Measurements from ENCODE around the gene WHRN.

WHRN gene

GRCh38 chr9:114387680-114388356 is 117.5 kb downstream of the WHRN start, which contains the start of gene AKNA:
Gene AKNA, minus strand, starts transcription at chr9:114387982. Its CDS starts 6,649 bp downstream, at chr9:114381333.
- Histone ChIP-seq H2BK5ac (ENCODE audit: low read depth, low read length, poor library complexity) (peak within 1 kb of the TSS; percentile 37), H3K27ac (ENCODE audit: low read depth, low read length) (peak within 1 kb of the TSS; percentile 86), H3K27me3 (ENCODE audit: insufficient read depth, low read length) (no peaks in the 10 kb centered on the region), H3K9ac (ENCODE audit: low read length) (no peak within 1 kb of the TSS), H3K9me3 (ENCODE audit: insufficient read depth, low read depth, low read length) (no peaks in the 10 kb centered on the region), H2BK120ac (ENCODE audit: insufficient read depth, low read length, poor library complexity) (peak within 1 kb of the TSS; percentile 70), H4K8ac (ENCODE audit: low read depth, low read length) (peak within 1 kb of the TSS; percentile 84), H2BK12ac (ENCODE audit: low read length) (peak within 1 kb of the TSS; percentile 75), H4K91ac (ENCODE audit: low read depth, low read length) (peak within 1 kb of the TSS; percentile 80), H3K36me3 (ENCODE audit: control insufficient read depth in 1 of 2, insufficient read depth in 2 of 2, low read length in 2 of 2) (no peaks in the 10 kb centered on the region), H3K4me1 (ENCODE audit: control insufficient read depth in 1 of 2, insufficient read depth in 2 of 2, low read length in 2 of 2) (peaks cover 30 to 47% of the 10 kb centered on the region in 2 experiments), H3K79me2 (ENCODE audit: control insufficient read depth, insufficient read depth, low read length, poor library complexity) (no peaks in the 10 kb centered on the region), H3K4me2 (ENCODE audit: low read length) (peak within 1 kb of the TSS; percentile 63), H3K18ac (ENCODE audit: low read length) (peak within 1 kb of the TSS; percentile 78), H3K4ac (ENCODE audit: low read depth, low read length) (peak within 1 kb of the TSS; percentile 45), H3K14ac (ENCODE audit: low read length) (peak within 1 kb of the TSS; percentile 89), H2AK5ac (ENCODE audit: low read length) (peak within 1 kb of the TSS; percentile 77), H4K12ac (ENCODE audit: low read depth, low read length) (peak within 1 kb of the TSS; percentile 48), H2AFZ (ENCODE audit: insufficient read depth, low read length, poor library complexity) (peak within 1 kb of the TSS; percentile 49), H3K4me3 (ENCODE audit: low read depth, low read length) (peak within 1 kb of the TSS; percentile 64), H3K79me1 (ENCODE audit: low read length) (peaks cover 13% of the 10 kb centered on the region), H3K23ac (ENCODE audit: low read length) (no peak within 1 kb of the TSS)
- peak; percentile 70 to 74 for DNase-seq
- no CpG with 5 or more reads among the region's 25 CpGs for WGBS (ENCODE audit: extremely low coverage, insufficient coverage, insufficient read length)

GRCh38 chr9:114386886-114387679 is 118.2 kb downstream of the WHRN start:
- Histone ChIP-seq H2AFZ (ENCODE audit: insufficient read depth, low read length, poor library complexity) (peak overlapping the region; percentile 2), H4K91ac (ENCODE audit: low read depth, low read length) (peak overlapping the region; percentile 80), H3K4me1 (ENCODE audit: control insufficient read depth in 1 of 2, insufficient read depth in 2 of 2, low read length in 2 of 2) (peaks cover 30 to 49% of the 10 kb centered on the region in 2 experiments), H3K9me3 (ENCODE audit: insufficient read depth, low read depth, low read length) (no peaks in the 10 kb centered on the region), H3K23ac (ENCODE audit: low read length) (no peak overlapping the region), H3K9ac (ENCODE audit: low read length) (no peak overlapping the region), H4K8ac (ENCODE audit: low read depth, low read length) (peak overlapping the region; percentile 84), H3K18ac (ENCODE audit: low read length) (peak overlapping the region; percentile 78), H4K12ac (ENCODE audit: low read depth, low read length) (peak overlapping the region; percentile 48), H3K14ac (ENCODE audit: low read length) (peak overlapping the region; percentile 89), H2BK5ac (ENCODE audit: low read depth, low read length, poor library complexity) (peak overlapping the region; percentile 37), H2BK12ac (ENCODE audit: low read length) (peak overlapping the region; percentile 27), H3K36me3 (ENCODE audit: control insufficient read depth in 1 of 2, insufficient read depth in 2 of 2, low read length in 2 of 2) (no peaks in the 10 kb centered on the region), H3K4me3 (ENCODE audit: low read depth, low read length) (no peak overlapping the region), H3K79me2 (ENCODE audit: control insufficient read depth, insufficient read depth, low read length, poor library complexity) (no peaks in the 10 kb centered on the region), H3K4me2 (ENCODE audit: low read length) (peak overlapping the region; percentile 63), H2AK5ac (ENCODE audit: low read length) (peak overlapping the region; percentile 77), H2BK120ac (ENCODE audit: insufficient read depth, low read length, poor library complexity) (peak overlapping the region; percentile 12), H3K79me1 (ENCODE audit: low read length) (peaks cover 13% of the 10 kb centered on the region), H3K27ac (ENCODE audit: low read depth, low read length) (peak overlapping the region; percentile 86), H3K27me3 (ENCODE audit: insufficient read depth, low read length) (no peaks in the 10 kb centered on the region), H3K4ac (ENCODE audit: low read depth, low read length) (peak overlapping the region; percentile 17)
- WGBS (ENCODE audit: extremely low coverage, insufficient coverage, insufficient read length): no CpG with 5 or more reads among the region's 18 CpGs
- no peak for DNase-seq

DNA sequence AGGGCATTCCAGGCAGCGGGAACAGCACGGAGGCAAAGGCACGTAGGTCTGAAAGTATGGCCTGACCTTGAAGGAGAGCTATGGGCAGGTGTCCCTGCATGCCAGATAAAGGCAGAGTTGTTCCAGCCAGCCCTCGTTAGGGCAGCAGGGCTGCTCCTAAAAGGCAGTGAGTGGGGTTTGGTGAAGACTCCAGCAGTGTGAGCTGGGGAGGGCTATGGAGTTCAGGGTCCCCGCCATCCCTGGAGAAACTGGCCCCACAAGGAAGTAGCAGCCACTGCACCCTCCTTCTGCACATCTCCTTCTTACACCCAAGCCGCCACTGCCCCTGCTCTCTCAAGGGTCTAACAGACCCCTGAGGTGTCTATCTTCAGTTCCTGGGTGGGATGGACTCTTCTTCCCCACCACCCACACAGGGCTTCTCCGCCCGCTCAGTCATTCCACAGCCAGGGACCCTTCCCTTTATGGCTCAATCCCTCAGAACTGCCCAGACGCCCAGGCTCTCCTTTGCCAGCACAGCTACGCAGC is 118.8 kb downstream of the WHRN start:
- H3K27ac ChIP-seq (ENCODE audit: low read depth, low read length): no peak overlapping the region
- H4K12ac ChIP-seq (ENCODE audit: low read depth, low read length): no peak overlapping the region
- no peak overlapping the region for H3K4me3 ChIP-seq (ENCODE audit: low read depth, low read length)
- H3K4ac ChIP-seq (ENCODE audit: low read depth, low read length): peak overlapping the region; percentile 17
- H3K18ac ChIP-seq (ENCODE audit: low read length): peak overlapping the region; percentile 5
- H2AK5ac ChIP-seq (ENCODE audit: low read length): peak overlapping the region; percentile 2
- H3K9ac ChIP-seq (ENCODE audit: low read length): no peak overlapping the region
- H3K9me3 ChIP-seq (ENCODE audit: insufficient read depth, low read depth, low read length): no peaks in the 10 kb centered on the region
- no peak overlapping the region for H2AFZ ChIP-seq (ENCODE audit: insufficient read depth, low read length, poor library complexity)
- peaks cover 13% of the 10 kb centered on the region for H3K79me1 ChIP-seq (ENCODE audit: low read length)
- WGBS (ENCODE audit: extremely low coverage, insufficient coverage, insufficient read length): no CpG with 5 or more reads among the region's 10 CpGs
- no peak overlapping the region for H4K8ac ChIP-seq (ENCODE audit: low read depth, low read length)
- H3K23ac ChIP-seq (ENCODE audit: low read length): no peak overlapping the region
- peak overlapping the region; percentile 80 for H4K91ac ChIP-seq (ENCODE audit: low read depth, low read length)
- no peaks in the 10 kb centered on the region for H3K27me3 ChIP-seq (ENCODE audit: insufficient read depth, low read length)
- H3K14ac ChIP-seq (ENCODE audit: low read length): peak overlapping the region; percentile 32
- peak overlapping the region; percentile 27 for H2BK12ac ChIP-seq (ENCODE audit: low read length)
- H3K79me2 ChIP-seq (ENCODE audit: control insufficient read depth, insufficient read depth, low read length, poor library complexity): no peaks in the 10 kb centered on the region
- H3K4me1 ChIP-seq (ENCODE audit: control insufficient read depth in 1 of 2, insufficient read depth in 2 of 2, low read length in 2 of 2): peaks cover 30 to 52% of the 10 kb centered on the region in 2 experiments
- DNase-seq: peak in 1 of 2 donors; percentile 34
- no peak overlapping the region for H3K4me2 ChIP-seq (ENCODE audit: low read length)
- H2BK5ac ChIP-seq (ENCODE audit: low read depth, low read length, poor library complexity): no peak overlapping the region
- peak overlapping the region; percentile 3 for H2BK120ac ChIP-seq (ENCODE audit: insufficient read depth, low read length, poor library complexity)
- no peaks in the 10 kb centered on the region for H3K36me3 ChIP-seq (ENCODE audit: control insufficient read depth in 1 of 2, insufficient read depth in 2 of 2, low read length in 2 of 2)

GRCh38 chr9:114385397-114386181 is 119.7 kb downstream of the WHRN start:
- peak overlapping the region; percentile 36 for H2BK5ac ChIP-seq (ENCODE audit: low read depth, low read length, poor library complexity)
- H3K27ac ChIP-seq (ENCODE audit: low read depth, low read length): peak overlapping the region; percentile 45
- H3K4me1 ChIP-seq (ENCODE audit: control insufficient read depth in 1 of 2, insufficient read depth in 2 of 2, low read length in 2 of 2): peaks cover 30 to 52% of the 10 kb centered on the region in 2 experiments
- DNase-seq: peak; percentile 99 to 100
- no peak overlapping the region for H2AFZ ChIP-seq (ENCODE audit: insufficient read depth, low read length, poor library complexity)
- WGBS (ENCODE audit: extremely low coverage, insufficient coverage, insufficient read length): no CpG with 5 or more reads among the region's 11 CpGs
- H3K9ac ChIP-seq (ENCODE audit: low read length): no peak overlapping the region
- H3K79me1 ChIP-seq (ENCODE audit: low read length): peaks cover 13% of the 10 kb centered on the region
- no peak overlapping the region for H4K12ac ChIP-seq (ENCODE audit: low read depth, low read length)
- peak overlapping the region; percentile 36 for H2BK120ac ChIP-seq (ENCODE audit: insufficient read depth, low read length, poor library complexity)
- peak overlapping the region; percentile 54 for H4K91ac ChIP-seq (ENCODE audit: low read depth, low read length)
- no peak overlapping the region for H3K4me3 ChIP-seq (ENCODE audit: low read depth, low read length)
- H3K9me3 ChIP-seq (ENCODE audit: insufficient read depth, low read depth, low read length): no peaks in the 10 kb centered on the region
- H3K23ac ChIP-seq (ENCODE audit: low read length): no peak overlapping the region
- no peak overlapping the region for H3K14ac ChIP-seq (ENCODE audit: low read length)
- H2AK5ac ChIP-seq (ENCODE audit: low read length): no peak overlapping the region
- H3K4me2 ChIP-seq (ENCODE audit: low read length): peak overlapping the region; percentile 5
- H4K8ac ChIP-seq (ENCODE audit: low read depth, low read length): no peak overlapping the region
- H3K36me3 ChIP-seq (ENCODE audit: control insufficient read depth in 1 of 2, insufficient read depth in 2 of 2, low read length in 2 of 2): peaks cover 3 to 4% of the 10 kb centered on the region in 2 experiments
- no peak overlapping the region for H3K4ac ChIP-seq (ENCODE audit: low read depth, low read length)
- no peaks in the 10 kb centered on the region for H3K79me2 ChIP-seq (ENCODE audit: control insufficient read depth, insufficient read depth, low read length, poor library complexity)
- H3K18ac ChIP-seq (ENCODE audit: low read length): no peak overlapping the region
- H2BK12ac ChIP-seq (ENCODE audit: low read length): peak overlapping the region; percentile 50
- no peaks in the 10 kb centered on the region for H3K27me3 ChIP-seq (ENCODE audit: insufficient read depth, low read length)

Data from trophoblast cell (in vitro differentiated cells and primary cell).